ENCODE measurements around the gene PPP3CB.
"Not testable (repeated sequence)": the region's sequence is repeated elsewhere in the genome, so short reads cannot be mapped to it uniquely, and the experiment has no call there.

PPP3CB gene

GRCh38 chr10:73413528-73414229 lies 82.1 kb downstream of the PPP3CB start, which contains the start of gene ANXA7:
Gene ANXA7 (minus strand): TSS chr10:73414058. CDS start chr10:73400856, 13,202 bp downstream.
- peak; percentile 90 for DNase-seq

GRCh38 chr10:73413108-73413527 lies 82.7 kb downstream of the PPP3CB start:
- peak; percentile 43 for DNase-seq

- DNase-seq = no peak
These were observed 84.9 kb downstream of the PPP3CB start for GRCh38 chr10:73410897-73411296.

GRCh38 chr10:73408978-73409521 lies 86.8 kb downstream of the PPP3CB start:
- DNase-seq = no peak

GRCh38 chr10:73408061-73408460 lies 87.8 kb downstream of the PPP3CB start:
- no peak for DNase-seq

- no peak for DNase-seq
These were observed 88.3 kb downstream of the PPP3CB start for GRCh38 chr10:73407495-73407894.

GRCh38 chr10:73406846-73407245 lies 89.0 kb downstream of the PPP3CB start:
- no peak for DNase-seq

GRCh38 chr10:73405556-73405955 lies 90.3 kb downstream of the PPP3CB start:
- no peak for DNase-seq

GRCh38 chr10:73404690-73405089 lies 91.1 kb downstream of the PPP3CB start:
- no peak for DNase-seq

- DNase-seq = no peak
These were observed 94.2 kb downstream of the PPP3CB start for GRCh38 chr10:73401636-73402035.

GRCh38 chr10:73399063-73399462 lies 96.8 kb downstream of the PPP3CB start:
- no peak for DNase-seq

- DNase-seq = no peak
These were observed 97.8 kb downstream of the PPP3CB start for GRCh38 chr10:73398024-73398423.

- not testable (repeated sequence) for DNase-seq
These were observed 101.5 kb downstream of the PPP3CB start for GRCh38 chr10:73394325-73394724.

GRCh38 chr10:73388228-73388627 lies 107.6 kb downstream of the PPP3CB start:
- no peak for DNase-seq

GRCh38 chr10:73386583-73386982 lies 109.2 kb downstream of the PPP3CB start:
- DNase-seq = no peak
